SIG-M5 treated with dmso at 0.1 percent for 504 hours (cell line): Measurements from ENCODE around the gene CALCA.

Source experiments
- DNase-seq: peaks from one replicate; lab custom pipeline; 2025; ENCODE audit not compliant: unreplicated experiment; lab: John Stamatoyannopoulos, UW

The CALCA gene

GRCh38 chr11:14949437-14950147 lies 22.6 kb downstream of the CALCA start:
- no peak for DNase-seq

DNA sequence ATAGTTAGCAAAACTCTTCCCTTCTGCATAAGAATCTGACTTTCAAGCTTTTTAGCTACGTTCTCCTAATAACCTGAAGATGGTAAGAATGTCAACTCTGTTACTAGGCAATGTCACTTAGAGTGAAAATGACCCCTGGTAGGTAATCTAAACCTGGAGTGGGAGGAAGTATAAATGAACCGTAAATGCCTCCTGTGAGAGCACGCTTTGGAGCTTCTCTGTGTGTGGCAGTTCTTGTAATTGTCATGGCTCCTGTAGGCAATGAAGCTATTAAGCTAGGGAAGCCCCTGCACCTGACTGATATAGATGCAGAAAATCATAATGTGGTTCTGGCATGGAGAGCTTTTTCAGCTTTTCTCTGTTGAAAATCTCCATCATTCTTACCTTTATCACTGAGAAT lies 29.4 kb downstream of the CALCA start:
- DNase-seq, result no peak

GRCh38 chr11:14938936-14939335 lies 33.2 kb downstream of the CALCA start:
- no peak for DNase-seq

DNA sequence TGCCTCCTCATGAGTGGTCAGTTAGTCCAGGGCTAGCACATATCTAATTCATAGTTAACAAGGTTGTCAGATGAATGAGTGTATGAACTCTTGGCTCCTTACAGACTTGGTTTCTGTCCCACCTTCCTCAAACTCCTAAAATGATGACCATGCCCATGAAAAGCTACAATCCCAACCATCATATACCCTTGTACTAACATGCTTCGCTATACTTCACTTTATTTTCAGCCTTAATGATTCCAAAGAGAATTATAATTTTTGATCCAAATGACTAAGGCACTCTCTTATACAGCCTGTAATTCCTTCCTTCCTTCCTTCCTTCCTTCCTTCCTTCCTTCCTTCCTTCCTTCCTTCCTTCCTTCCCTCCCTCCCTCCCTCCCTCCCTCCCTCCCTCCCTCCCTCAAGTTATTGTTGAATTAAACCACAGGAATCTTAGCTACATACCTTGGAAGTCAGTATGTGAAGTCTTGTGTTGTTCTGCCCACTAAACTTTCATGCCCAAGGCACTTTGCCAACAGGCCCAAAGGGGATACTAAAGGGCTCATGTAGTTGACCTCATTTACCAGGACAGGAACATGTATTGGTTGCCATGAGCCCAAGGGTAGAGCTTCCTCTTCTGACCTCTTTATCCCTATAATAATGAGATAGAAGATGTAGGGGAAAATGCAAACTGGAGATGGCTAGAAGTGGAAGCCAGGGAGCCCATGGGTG lies 37.4 kb downstream of the CALCA start:
- DNase-seq, result no peak

DNA sequence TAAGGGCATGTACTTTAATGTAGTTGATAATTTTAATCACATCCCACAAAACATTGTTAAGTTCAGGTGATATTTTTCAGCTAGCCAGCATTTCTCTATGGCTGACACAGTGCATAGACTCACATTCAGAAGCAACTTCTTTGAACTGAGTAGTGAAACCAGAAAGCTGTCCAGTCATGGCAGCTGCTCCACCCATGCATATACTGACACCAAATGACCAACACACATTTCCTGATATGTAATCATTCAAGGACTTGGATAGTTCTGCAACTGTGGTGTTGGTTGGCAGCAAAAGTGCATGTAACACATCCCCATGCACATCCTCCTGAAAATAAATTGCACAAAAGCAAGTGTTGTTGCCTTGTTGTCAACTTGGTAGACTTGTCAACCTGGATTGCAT lies 39.7 kb downstream of the CALCA start:
- DNase-seq, result no peak

DNA sequence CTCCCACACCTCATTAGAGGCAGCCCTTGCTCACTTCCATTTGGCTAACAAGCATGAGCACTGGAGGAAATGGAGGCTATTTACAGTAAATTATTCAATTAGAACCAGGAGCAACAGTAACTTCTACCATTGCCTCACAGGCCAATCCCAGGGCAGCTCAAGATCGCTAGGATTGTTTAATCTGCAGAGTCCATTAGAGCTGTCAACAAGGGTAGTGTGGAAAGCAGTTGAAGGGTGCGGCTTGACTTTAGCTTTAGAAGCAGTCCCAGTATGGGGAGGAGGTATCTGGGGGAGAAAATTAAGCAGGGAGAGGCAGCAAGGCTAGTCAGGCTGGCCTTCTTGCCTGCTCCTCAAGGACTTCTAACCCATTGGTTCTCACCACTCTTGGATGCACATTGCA lies 41.8 kb downstream of the CALCA start:
- no peak for DNase-seq

- no peak for DNase-seq
Measured at GRCh38 chr11:14927146-14927545, 45.0 kb downstream of the CALCA start.

GRCh38 chr11:14924318-14924717 lies 47.8 kb downstream of the CALCA start:
- no peak for DNase-seq
